HG02885 (cell line): ENCODE results near the gene SCUBE3.

Experiments
- ATAC-seq: cut with Tn5 transposase; IDR thresholded peaks from one replicate; pipeline ENCODE4 v1.9.1; 2021; ENCODE audit warnings: mild to moderate bottlenecking; ENCODE audit not compliant: unreplicated experiment, poor library complexity

SCUBE3 gene

DNA sequence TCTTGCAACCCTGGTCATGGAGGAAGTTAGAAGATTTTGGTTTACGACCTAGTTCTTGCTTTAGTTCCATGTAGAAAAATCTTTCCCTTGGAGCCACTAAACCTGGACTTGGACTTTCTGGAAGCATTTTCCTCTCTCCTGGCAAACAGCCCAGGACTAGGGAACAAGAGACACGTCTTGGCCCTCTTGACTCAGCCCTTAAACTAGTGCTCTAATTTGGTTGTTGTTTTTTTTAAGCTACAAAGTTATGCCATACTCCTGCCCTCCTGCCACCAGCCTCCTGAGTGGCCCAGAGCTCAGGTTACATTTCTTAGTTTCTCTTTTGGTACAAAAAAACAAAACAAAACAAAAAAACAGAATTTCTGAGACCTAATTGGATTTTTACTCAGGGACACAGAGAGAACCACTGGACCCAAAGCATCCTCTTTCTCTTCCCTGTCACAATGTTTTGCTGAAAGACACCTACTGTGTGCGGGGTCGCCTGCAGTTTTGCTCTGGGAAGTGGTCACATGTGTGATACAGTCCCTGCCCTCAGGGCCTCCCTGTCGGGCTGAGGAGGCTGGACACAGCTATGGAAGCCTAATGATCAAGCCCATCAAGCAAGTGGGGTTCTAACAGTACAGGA lies 32.3 kb upstream of the SCUBE3 start:
- no peak for ATAC-seq

DNA sequence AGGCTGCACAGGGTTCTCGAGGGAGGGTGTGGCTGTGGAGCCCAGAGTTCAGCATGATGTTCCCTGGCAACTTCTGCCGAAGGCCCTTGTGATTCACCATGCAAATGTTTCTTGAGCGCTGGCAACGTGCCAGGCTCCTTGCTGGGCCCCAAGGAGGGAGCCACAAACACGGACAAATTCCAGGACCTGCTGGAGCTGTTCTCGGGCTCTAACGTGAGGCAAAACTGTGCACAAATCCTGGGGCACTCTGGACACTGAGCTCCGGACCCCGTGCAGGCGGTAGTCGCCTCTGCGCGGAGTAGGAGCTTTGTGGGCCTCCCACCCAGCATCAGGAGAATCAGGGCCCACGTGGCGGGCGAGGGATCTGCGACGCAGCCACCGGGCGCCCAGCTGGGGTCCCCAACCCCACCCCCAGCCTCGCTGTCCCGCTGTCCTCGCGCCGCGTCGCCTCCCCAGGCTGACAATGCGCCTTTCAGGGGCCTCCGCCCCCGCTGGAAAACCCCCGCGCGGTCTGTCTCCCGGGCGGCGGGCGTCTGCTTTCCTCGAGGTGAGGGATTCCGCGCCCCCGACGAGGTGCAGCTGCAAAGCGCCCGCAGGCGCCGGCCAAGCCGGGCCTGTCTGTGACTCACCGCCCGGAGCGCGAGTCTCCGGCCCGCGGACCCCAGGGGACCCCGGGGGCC lies 31.7 kb upstream of the SCUBE3 start:
- no peak for ATAC-seq

DNA sequence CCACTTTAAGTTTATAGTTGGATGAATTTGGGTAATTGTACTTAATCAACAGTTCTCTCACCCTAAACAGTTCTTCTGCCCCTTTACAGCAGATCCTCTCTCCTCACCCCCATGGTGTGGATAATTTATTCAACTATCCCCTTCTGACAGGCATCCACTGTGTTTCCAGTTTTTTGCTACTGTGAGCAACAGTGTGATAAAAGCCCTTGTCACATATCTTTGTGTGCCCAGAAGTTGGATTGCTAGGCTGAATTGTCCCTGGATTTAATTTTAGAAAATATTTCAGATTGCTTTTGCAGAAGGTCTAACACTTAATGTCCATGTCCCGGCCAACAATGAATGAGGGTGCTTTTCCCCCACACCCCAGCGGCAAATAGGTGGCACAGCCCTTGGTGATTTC lies 30.5 kb upstream of the SCUBE3 start:
- no peak for ATAC-seq

DNA sequence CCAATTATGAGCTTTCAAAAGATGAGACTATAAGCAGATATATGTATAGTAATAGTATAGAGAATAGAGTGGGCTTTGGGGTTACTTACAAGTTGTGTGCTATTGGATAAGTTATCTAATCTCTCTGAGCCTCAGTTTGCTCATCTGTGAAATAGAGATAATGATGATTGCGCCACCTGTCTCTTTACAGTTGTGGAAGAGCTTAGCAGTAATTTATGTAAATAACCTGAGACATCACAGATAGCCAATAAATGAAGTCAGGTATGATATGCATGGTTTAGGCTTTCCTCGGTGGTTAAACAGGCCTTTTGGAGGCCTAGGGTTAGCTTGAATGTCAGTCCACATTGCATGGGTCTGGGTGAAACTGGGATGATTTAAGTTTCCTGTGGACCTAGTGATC lies 29.8 kb upstream of the SCUBE3 start:
- no peak for ATAC-seq

GRCh38 chr6:35184580-35185301 lies 29.0 kb upstream of the SCUBE3 start:
- no peak for ATAC-seq

DNA sequence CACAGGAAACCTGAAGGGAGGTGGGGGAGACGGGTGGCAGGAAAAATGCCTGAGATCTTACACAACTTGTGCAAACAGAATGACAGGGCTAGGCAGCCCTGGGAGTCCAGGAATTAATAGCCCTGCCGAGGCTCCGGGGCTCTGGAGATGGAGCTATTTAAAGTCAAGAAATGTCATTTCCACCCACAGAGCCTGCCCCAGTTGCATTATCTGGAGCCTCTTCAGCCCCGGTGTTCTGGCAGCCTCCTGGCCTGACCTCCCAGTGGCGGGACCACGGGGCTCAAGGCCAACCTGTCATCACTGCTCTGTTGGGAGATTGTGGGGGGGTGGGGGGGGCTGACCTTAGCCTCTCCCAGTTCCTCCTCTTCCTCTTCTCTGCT lies 28.5 kb upstream of the SCUBE3 start:
- no peak for ATAC-seq

GRCh38 chr6:35185971-35186370 lies 27.8 kb upstream of the SCUBE3 start:
- no peak for ATAC-seq

- no peak for ATAC-seq
Measured at GRCh38 chr6:35186571-35186970, 27.2 kb upstream of the SCUBE3 start.

GRCh38 chr6:35188886-35189285 lies 24.9 kb upstream of the SCUBE3 start:
- ATAC-seq: no peak

DNA sequence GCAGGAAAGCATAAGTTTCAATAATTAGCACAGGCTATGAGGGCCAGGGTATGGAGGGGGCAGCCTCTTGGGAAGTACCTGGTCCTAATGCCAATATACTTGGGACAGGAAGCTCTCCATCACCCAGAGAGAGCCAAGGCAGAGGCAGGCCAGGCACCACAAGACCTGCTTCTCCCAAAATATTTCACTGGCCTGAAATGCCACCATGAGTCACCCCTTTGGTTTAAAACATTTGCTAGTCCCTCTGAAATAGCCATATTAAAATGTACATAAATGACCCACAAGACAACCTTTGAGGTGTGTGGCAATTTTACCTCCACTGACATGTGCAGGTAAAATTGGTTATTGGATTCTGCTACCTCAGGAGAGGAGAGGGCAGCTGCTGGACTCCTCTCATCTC lies 23.4 kb upstream of the SCUBE3 start:
- no peak for ATAC-seq

DNA sequence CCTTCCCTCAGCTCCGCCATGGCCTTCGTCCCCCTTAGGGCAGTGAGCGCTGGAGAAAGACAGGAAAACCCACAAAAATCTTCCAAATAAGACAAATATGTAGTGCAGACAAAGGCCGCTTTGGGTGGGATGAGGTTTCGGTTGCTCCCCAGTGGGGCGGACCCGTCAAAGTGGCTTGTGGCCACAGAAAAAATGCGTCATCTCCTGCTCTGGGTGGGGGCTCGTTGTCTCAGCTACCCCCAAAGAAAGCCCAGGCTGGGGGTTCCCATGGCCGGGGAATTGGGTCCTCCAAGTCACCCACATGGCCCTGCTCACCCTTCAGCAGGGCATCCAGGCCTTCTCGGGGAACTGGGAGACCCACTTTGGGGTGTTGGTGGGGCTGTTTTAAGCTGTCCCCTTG lies 21.9 kb upstream of the SCUBE3 start:
- ATAC-seq: no peak

- no peak for ATAC-seq
Measured at GRCh38 chr6:35192301-35192860, 21.4 kb upstream of the SCUBE3 start.

- ATAC-seq: no peak
Measured at GRCh38 chr6:35194390-35194789, 19.4 kb upstream of the SCUBE3 start.

DNA sequence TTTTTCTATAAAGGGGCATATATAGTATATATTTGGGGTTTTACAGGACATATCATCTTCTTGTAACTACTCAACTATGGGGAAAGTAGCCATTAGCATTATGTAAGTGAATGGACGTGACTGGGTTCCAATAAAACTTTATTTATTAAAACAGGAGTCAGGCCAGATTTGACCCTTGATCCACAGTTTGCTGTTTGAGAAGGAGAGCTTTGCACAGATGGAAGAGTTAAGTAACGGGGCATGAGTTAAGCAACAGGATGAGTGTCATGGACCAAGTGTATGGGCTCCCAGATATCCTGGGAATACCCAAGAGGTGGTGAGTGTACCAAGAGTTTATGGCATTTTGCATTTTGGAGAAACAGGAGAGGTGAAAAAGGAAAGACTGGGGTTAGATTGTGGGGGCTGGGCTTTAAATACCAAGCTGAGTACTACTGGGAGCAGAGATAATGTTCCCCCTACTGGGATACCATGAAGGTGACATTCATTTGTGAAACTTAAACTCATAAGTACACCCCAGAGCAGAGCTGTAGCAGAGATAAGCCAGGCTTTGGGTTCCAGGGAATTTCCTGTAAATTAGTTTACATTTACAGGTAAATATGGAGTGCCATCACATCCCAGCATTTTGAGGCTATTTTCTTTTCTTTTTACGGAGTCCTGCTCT lies 18.5 kb upstream of the SCUBE3 start:
- no peak for ATAC-seq

GRCh38 chr6:35197196-35197595 lies 16.6 kb upstream of the SCUBE3 start:
- ATAC-seq: no peak

GRCh38 chr6:35199866-35200265 lies 13.9 kb upstream of the SCUBE3 start:
- ATAC-seq: no peak

DNA sequence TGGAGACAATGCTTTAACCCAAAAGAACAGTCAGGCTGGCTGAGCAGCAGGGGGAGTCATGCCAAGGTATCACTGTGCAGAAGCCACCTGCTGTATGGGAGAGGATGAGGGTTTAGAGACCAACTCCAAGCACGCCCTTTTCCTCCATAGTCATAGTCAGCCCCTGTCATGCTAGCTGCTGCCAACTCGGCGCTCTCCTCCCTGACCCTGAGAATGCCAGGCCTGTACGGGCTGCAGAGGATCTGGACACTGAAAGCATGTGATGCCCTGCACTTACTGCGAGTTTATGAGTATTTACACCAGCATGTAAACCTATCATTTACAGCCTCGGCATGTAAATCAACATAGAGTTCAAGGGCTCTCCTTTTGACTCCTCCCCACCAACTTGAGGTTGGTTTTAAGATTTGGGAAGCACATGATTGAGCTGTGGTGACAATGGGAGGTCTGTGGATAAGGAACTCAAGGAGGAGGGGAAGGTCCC lies 11.7 kb upstream of the SCUBE3 start:
- ATAC-seq: no peak

DNA sequence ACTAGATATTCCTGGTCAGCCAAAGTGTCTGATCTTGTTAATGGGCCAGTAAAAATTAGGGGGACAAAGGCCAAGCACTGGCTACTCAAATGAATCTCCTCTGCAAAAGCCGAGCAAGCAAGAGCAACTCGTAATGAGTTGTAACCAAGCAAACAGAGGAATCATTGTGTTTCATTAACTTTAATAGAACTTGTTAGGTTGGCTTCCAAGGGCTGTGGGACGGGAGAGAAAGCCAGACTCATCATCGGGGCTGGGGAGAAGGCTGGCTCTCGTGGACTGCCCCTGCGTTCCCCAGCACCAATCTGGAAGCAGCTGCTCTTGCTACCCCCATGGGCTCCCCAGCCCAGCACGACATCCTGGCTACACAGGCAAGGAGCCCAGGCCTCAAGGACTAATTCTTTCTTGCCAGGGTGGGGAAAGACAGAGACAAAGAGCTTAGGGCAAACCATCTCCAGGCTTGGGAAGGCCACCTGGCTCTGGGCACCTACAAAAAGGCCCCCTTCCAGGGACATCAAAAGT lies 10.5 kb upstream of the SCUBE3 start:
- no peak for ATAC-seq

- ATAC-seq: no peak
Measured at GRCh38 chr6:35203680-35204079, 10.1 kb upstream of the SCUBE3 start.

DNA sequence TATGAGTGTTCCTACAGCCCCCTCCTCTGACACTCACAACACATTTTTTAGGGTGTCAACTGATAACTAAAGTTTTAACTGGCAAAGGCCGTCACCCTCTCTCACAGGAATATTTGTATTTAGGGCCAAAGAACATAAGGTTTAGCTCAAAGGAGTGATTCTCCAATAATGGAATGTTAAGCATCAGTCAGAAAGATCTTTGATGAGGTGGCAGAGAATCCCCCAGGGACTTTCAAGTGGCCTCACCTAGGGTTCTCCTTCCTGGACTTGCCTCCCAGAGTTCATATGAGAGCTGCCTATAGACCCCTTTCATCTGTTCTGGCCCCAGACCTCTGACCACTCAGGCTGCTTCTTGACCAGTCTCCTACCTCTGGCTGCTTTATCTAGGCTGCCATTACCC lies 7.4 kb upstream of the SCUBE3 start:
- ATAC-seq: no peak

DNA sequence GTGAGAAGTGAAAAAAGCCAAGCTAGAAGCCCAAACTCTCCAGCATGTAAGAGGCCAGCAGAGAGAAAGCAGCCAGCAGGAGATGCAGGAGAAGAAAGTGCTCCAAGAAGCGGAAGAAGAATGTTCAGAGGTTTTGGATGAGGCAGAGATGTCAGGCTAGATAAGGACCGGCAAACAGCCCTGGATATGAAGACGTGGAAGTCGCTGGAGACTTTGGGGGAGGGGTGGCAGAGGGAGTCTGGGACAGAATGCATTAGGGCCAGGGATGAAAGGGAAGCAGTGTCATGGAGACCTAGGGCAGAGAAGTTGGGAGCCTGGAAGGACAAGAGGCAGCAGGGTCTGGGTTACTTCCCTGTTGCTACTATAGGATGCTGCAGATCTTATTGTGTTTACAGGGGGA lies 5.3 kb upstream of the SCUBE3 start:
- ATAC-seq: no peak
